Measurements from ENCODE around the gene PKP4.

GRCh38 chr2:158602027-158602426 is 145.3 kb downstream of the PKP4 start:
- TF ChIP-seq EZH2 (IDR thresholded peaks at IDR 0.05; ENCODE audit: low read length, unreplicated experiment) (no peak), CTCF (conservative IDR thresholded peaks at IDR 0.05; ENCODE audit: low read depth, low read length) (no peak), EZH2phosphoT487 (IDR thresholded peaks at IDR 0.05; ENCODE audit: borderline replicate concordance, low read length) (no peak)
